Osteocyte (in vitro differentiated cells): ENCODE measurements around the gene VSIG2. TPM values are rescaled to one million over a fixed set of nuclear protein-coding genes. Genes with fewer than 3 reads are reported as not detected.

Experiments
- DNase-seq: peaks from one replicate; pipeline ENCODE4 v3.0.0; 2021; ENCODE audit warnings: mixed read lengths; ENCODE audit not compliant: unreplicated experiment; ENCODE audit errors: extremely low spot score
- H3K27ac Mint-ChIP-seq: one replicate; pipeline ENCODE4 v1.8.0; 2021; ENCODE audit warnings: mild to moderate bottlenecking, mixed read lengths; ENCODE audit not compliant: unreplicated experiment
- H3K27me3 Mint-ChIP-seq: one replicate; pipeline ENCODE4 v1.8.0; 2021; ENCODE audit warnings: mixed read lengths; ENCODE audit not compliant: unreplicated experiment
- H3K36me3 Mint-ChIP-seq: one replicate; pipeline ENCODE4 v1.8.0; 2021; ENCODE audit warnings: mixed read lengths; ENCODE audit not compliant: unreplicated experiment
- H3K4me1 Mint-ChIP-seq: one replicate; pipeline ENCODE4 v1.8.0; 2021; ENCODE audit warnings: mixed read lengths; ENCODE audit not compliant: unreplicated experiment
- H3K4me3 Mint-ChIP-seq: one replicate; pipeline ENCODE4 v1.8.0; 2021; ENCODE audit warnings: mild to moderate bottlenecking, moderate library complexity, mixed read lengths; ENCODE audit not compliant: unreplicated experiment
- H3K9me3 Mint-ChIP-seq: one replicate; pipeline ENCODE4 v1.8.0; 2021; ENCODE audit warnings: mixed read lengths; ENCODE audit not compliant: unreplicated experiment
- CTCF ChIP-seq: fragments of 200-600 bp; sonication (generic); IDR thresholded peaks from 2 replicates; pipeline ENCODE4 v1.5.0; 2021; ENCODE audit warnings: antibody characterized with exemption, mild to moderate bottlenecking, moderate library complexity
- total RNA-seq: library from RNA; stranded (reverse); gene quantifications from 2 replicates; pipeline ENCODE4 v1.2.1, GENCODE V29; 2021

Gene VSIG2
- total RNA-seq, 1 donor from 2014 or later: 0.30 TPM

- H3K4me3 Mint-ChIP-seq: no peak overlapping the region
- H3K4me1 Mint-ChIP-seq: peaks cover 11% of the 10 kb centered on the region
- H3K27me3 Mint-ChIP-seq: no peaks in the 10 kb centered on the region
- TF ChIP-seq CTCF: no peak
- H3K27ac Mint-ChIP-seq: peak overlapping the region; percentile 14
- peaks cover 40% of the 10 kb centered on the region for H3K36me3 Mint-ChIP-seq
- no peaks in the 10 kb centered on the region for H3K9me3 Mint-ChIP-seq
- DNase-seq: no peak
These were observed 18.0 kb upstream of the VSIG2 start for GRCh38 chr11:124769806-124770774.

- Mint-ChIP-seq H3K27ac (no peak overlapping the region), H3K9me3 (no peaks in the 10 kb centered on the region), H3K27me3 (no peaks in the 10 kb centered on the region), H3K4me3 (no peak overlapping the region), H3K4me1 (peaks cover 12% of the 10 kb centered on the region), H3K36me3 (peaks cover 39% of the 10 kb centered on the region)
- no peak for DNase-seq
- no peak for TF ChIP-seq CTCF
These were observed 16.9 kb upstream of the VSIG2 start for GRCh38 chr11:124768914-124769313.

- Mint-ChIP-seq H3K4me3 (no peak overlapping the region), H3K4me1 (peaks cover 22% of the 10 kb centered on the region), H3K27me3 (peaks cover 8% of the 10 kb centered on the region), H3K27ac (no peak overlapping the region), H3K36me3 (peaks cover 26% of the 10 kb centered on the region), H3K9me3 (no peaks in the 10 kb centered on the region)
- DNase-seq: no peak
- TF ChIP-seq CTCF: no peak
These were observed 14.1 kb upstream of the VSIG2 start for GRCh38 chr11:124766156-124766555.

- peaks cover 28% of the 10 kb centered on the region for H3K27me3 Mint-ChIP-seq
- peak; percentile 92 for DNase-seq
- TF ChIP-seq CTCF: peak; percentile 84
- peaks cover 19% of the 10 kb centered on the region for H3K36me3 Mint-ChIP-seq
- H3K9me3 Mint-ChIP-seq: no peaks in the 10 kb centered on the region
- H3K4me1 Mint-ChIP-seq: peaks cover 25% of the 10 kb centered on the region
- H3K27ac Mint-ChIP-seq: peak overlapping the region; percentile 34
- H3K4me3 Mint-ChIP-seq: peak overlapping the region; percentile 84
These were observed 11.3 kb upstream of the VSIG2 start for GRCh38 chr11:124763156-124763947.
